ENCODE results near the gene KRTAP4-3. TPM values are rescaled to one million over a fixed set of nuclear protein-coding genes. Genes with fewer than 3 reads are reported as not detected.
"Not testable (repeated sequence)": the region's sequence is repeated elsewhere in the genome, so short reads cannot be mapped to it uniquely, and the experiment has no call there.

The KRTAP4-3 gene
- total RNA-seq, 1 experiment from 2014 or later, result not detected

- CTCF ChIA-PET, result no interaction called here
- Histone ChIP-seq H3K4me1 (ENCODE audit: control insufficient read depth, insufficient read depth, low read length) (no peaks in the 10 kb centered on the region), H3K9me3 (ENCODE audit: control insufficient read depth, insufficient read depth, low read depth, low read length) (no peaks in the 10 kb centered on the region), H3K36me3 (ENCODE audit: control insufficient read depth, insufficient read depth, low read length) (no peaks in the 10 kb centered on the region), H3K27ac (ENCODE audit: low read length) (no peak within 1 kb of the TSS), H3K4me3 (ENCODE audit: low read depth in 2 of 2, low read length in 2 of 2) (no peak within 1 kb of the TSS), H3K27me3 (ENCODE audit: control insufficient read depth, insufficient read depth, low read length) (peaks cover 9% of the 10 kb centered on the region; the same call in 1 of the 2 replicates)
- in situ Hi-C loops (cut with HindIII; ENCODE audit: low pct_unique_long_range_greater_than_20kb, low sequenced_read_pairs), result no loop called here
- TF ChIP-seq SIN3A (IDR thresholded peaks at IDR 0.05; ENCODE audit: borderline replicate concordance, insufficient read depth, low read depth, low read length) (no peak), REST (IDR thresholded peaks at IDR 0.05; ENCODE audit: insufficient read depth in 1 of 2, low read depth in 2 of 2, low read length in 1 of 2) (no peak), TCF7L2 (IDR thresholded peaks at IDR 0.05; ENCODE audit: low read depth, low read length) (no peak), POLR2AphosphoS5 (IDR thresholded peaks at IDR 0.05; ENCODE audit: low read depth, low read length) (no peak), CTCF (IDR thresholded peaks at IDR 0.05) (no peak)
- no peak for DNase-seq (ENCODE audit: low read depth, low spot score)
- no peak for ATAC-seq
- no TSS peak for BruUV-seq (replicated peaks)
- POLR2A ChIA-PET, result no interaction called here
- intact Hi-C loops (cut with micrococcal nuclease; ENCODE audit: unreplicated experiment), result no loop called here
These were observed 7.4 kb downstream of the KRTAP4-3 start, which contains the start of gene KRTAP4-4 for GRCh38 chr17:41160648-41161047. TSS of gene KRTAP4-4 (minus strand) at chr17:41160748. CDS start at chr17:41160691, 57 bp downstream.

- BruUV-seq (replicated peaks); in situ Hi-C loops (cut with HindIII; ENCODE audit: low pct_unique_long_range_greater_than_20kb, low sequenced_read_pairs); DNase-seq (ENCODE audit: low read depth, low spot score); ATAC-seq; H3K9me3 ChIP-seq (ENCODE audit: control insufficient read depth, insufficient read depth, low read depth, low read length); intact Hi-C loops (cut with micrococcal nuclease; ENCODE audit: unreplicated experiment); H3K4me1 ChIP-seq (ENCODE audit: control insufficient read depth, insufficient read depth, low read length); H3K4me3 ChIP-seq (ENCODE audit: low read depth in 2 of 2, low read length in 2 of 2); H3K27ac ChIP-seq (ENCODE audit: low read length); CTCF ChIA-PET; H3K27me3 ChIP-seq (ENCODE audit: control insufficient read depth, insufficient read depth, low read length); H3K36me3 ChIP-seq (ENCODE audit: control insufficient read depth, insufficient read depth, low read length): not testable (repeated sequence)
- POLR2A ChIA-PET, result interaction anchor here (0.6 kb wide), 1 partner anchor 284 kb away, joined by 3 read pairs; no protein-coding TSS in a partner anchor
These were observed 7.8 kb downstream of the KRTAP4-3 start for GRCh38 chr17:41160190-41160589.

- no peaks in the 10 kb centered on the region for H3K4me1 ChIP-seq (ENCODE audit: control insufficient read depth, insufficient read depth, low read length)
- H3K36me3 ChIP-seq (ENCODE audit: control insufficient read depth, insufficient read depth, low read length), result no peaks in the 10 kb centered on the region
- no peak overlapping the region for H3K4me3 ChIP-seq (ENCODE audit: low read depth in 2 of 2, low read length in 2 of 2)
- DNase-seq (ENCODE audit: low read depth, low spot score) (no peak), ATAC-seq (no peak)
- no peak for TF ChIP-seq SIN3A (IDR thresholded peaks at IDR 0.05; ENCODE audit: borderline replicate concordance, insufficient read depth, low read depth, low read length)
- TF ChIP-seq POLR2AphosphoS5 (IDR thresholded peaks at IDR 0.05; ENCODE audit: low read depth, low read length), result no peak
- no peak for TF ChIP-seq REST (IDR thresholded peaks at IDR 0.05; ENCODE audit: insufficient read depth in 1 of 2, low read depth in 2 of 2, low read length in 1 of 2)
- TF ChIP-seq TCF7L2 (IDR thresholded peaks at IDR 0.05; ENCODE audit: low read depth, low read length), result no peak
- TF ChIP-seq CTCF (IDR thresholded peaks at IDR 0.05), result no peak
- POLR2A ChIA-PET, result no interaction called here
- in situ Hi-C loops (cut with HindIII; ENCODE audit: low pct_unique_long_range_greater_than_20kb, low sequenced_read_pairs), result no loop called here
- intact Hi-C loops (cut with micrococcal nuclease; ENCODE audit: unreplicated experiment), result no loop called here
- H3K9me3 ChIP-seq (ENCODE audit: control insufficient read depth, insufficient read depth, low read depth, low read length), result no peaks in the 10 kb centered on the region
- H3K27me3 ChIP-seq (ENCODE audit: control insufficient read depth, insufficient read depth, low read length), result no peaks in the 10 kb centered on the region
- no peak overlapping the region for H3K27ac ChIP-seq (ENCODE audit: low read length)
- CTCF ChIA-PET, result no interaction called here
- no TSS peak for BruUV-seq (replicated peaks)
These were observed 14.2 kb downstream of the KRTAP4-3 start for GRCh38 chr17:41153856-41154255.
